NCI-H226 (cell line): Measurements from ENCODE around the gene SCARB1.

ENCODE experiments used
- DNase-seq: peaks from one replicate; pipeline ENCODE4 v3.0.0-alpha.2; 2015

The SCARB1 gene

GRCh38 chr12:124771462-124772288 lies 92.0 kb downstream of the SCARB1 start:
- DNase-seq: peak; percentile 57

GRCh38 chr12:124770728-124771127 lies 92.9 kb downstream of the SCARB1 start:
- DNase-seq: no peak

- DNase-seq: no peak
These were observed 93.7 kb downstream of the SCARB1 start for GRCh38 chr12:124769881-124770512.

- no peak for DNase-seq
These were observed 94.5 kb downstream of the SCARB1 start for GRCh38 chr12:124769163-124769530.

GRCh38 chr12:124768452-124769162 lies 95.1 kb downstream of the SCARB1 start:
- DNase-seq: no peak

GRCh38 chr12:124767066-124767821 lies 96.4 kb downstream of the SCARB1 start:
- peak; percentile 37 for DNase-seq

GRCh38 chr12:124766727-124767065 lies 97.0 kb downstream of the SCARB1 start:
- no peak for DNase-seq

GRCh38 chr12:124765581-124766489 lies 97.8 kb downstream of the SCARB1 start:
- DNase-seq: no peak

GRCh38 chr12:124764870-124765580 lies 98.6 kb downstream of the SCARB1 start:
- DNase-seq: peak; percentile 58

GRCh38 chr12:124764451-124764850 lies 99.2 kb downstream of the SCARB1 start:
- DNase-seq: peak; percentile 35

GRCh38 chr12:124763594-124763979 lies 100.1 kb downstream of the SCARB1 start:
- DNase-seq: no peak

GRCh38 chr12:124762791-124763593 lies 100.7 kb downstream of the SCARB1 start:
- no peak for DNase-seq

GRCh38 chr12:124762384-124762783 lies 101.3 kb downstream of the SCARB1 start:
- no peak for DNase-seq

- DNase-seq: no peak
These were observed 101.8 kb downstream of the SCARB1 start for GRCh38 chr12:124761871-124762270.

GRCh38 chr12:124761056-124761455 lies 102.6 kb downstream of the SCARB1 start:
- no peak for DNase-seq

GRCh38 chr12:124760560-124760959 lies 103.1 kb downstream of the SCARB1 start:
- DNase-seq: no peak

- DNase-seq: no peak
These were observed 103.7 kb downstream of the SCARB1 start for GRCh38 chr12:124759841-124760503.

GRCh38 chr12:124758266-124759220 lies 105.1 kb downstream of the SCARB1 start:
- DNase-seq: no peak

- no peak for DNase-seq
These were observed 106.3 kb downstream of the SCARB1 start for GRCh38 chr12:124757329-124757728.
